AG08395 (cell line): ENCODE data around the gene PIPOX.
"Not testable (repeated sequence)": the region's sequence is repeated elsewhere in the genome, so short reads cannot be mapped to it uniquely, and the experiment has no call there.

Experiments
- DNase-seq: peaks from one replicate; pipeline ENCODE4 v3.0.0; 2012; ENCODE audit warnings: mixed read lengths, low spot score

Gene PIPOX

GRCh38 chr17:29076722-29077121, 33.8 kb downstream of the PIPOX start:
- no peak for DNase-seq

DNA sequence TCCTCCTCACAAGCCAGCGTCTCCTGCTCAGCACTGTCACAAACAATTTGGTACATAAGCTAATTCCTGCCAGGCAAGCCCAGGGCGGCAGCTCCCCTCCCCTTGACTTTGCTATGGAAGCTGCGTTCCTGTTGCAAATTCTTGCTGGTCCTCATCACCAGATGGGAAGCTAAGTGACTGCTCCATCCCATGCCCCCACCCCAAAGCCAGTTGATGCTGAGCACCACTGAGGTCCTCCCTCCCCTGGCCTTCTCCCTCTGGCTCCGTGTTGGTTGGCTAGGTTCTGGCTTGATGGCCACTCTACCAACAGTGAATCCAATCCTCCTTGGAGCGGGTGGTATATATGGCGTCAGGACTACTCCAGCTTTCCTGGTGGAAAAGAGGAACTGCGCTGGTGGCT, 34.4 kb downstream of the PIPOX start:
- DNase-seq = no peak

GRCh38 chr17:29078183-29079045, 35.5 kb downstream of the PIPOX start:
- no peak for DNase-seq

DNA sequence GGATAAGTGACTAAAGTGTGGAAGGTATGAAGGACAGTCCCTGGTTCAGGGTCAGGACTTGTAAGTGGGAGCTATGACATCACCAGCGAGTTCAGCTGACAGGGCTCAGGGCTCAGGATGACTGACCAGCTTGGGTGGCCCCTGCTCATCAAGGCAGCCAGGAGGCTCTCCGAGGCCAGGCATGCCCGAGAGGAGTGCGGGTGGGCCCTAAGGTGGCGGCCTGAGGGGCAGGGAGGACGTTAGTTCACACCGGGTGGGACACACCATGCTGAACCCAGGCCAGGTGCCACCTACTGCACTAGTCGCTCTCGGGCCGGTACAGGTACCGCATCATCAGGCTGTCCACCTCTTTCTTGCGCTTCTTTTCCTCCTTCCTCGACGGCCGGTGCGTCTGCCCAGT, 36.5 kb downstream of the PIPOX start:
- DNase-seq = no peak

DNA sequence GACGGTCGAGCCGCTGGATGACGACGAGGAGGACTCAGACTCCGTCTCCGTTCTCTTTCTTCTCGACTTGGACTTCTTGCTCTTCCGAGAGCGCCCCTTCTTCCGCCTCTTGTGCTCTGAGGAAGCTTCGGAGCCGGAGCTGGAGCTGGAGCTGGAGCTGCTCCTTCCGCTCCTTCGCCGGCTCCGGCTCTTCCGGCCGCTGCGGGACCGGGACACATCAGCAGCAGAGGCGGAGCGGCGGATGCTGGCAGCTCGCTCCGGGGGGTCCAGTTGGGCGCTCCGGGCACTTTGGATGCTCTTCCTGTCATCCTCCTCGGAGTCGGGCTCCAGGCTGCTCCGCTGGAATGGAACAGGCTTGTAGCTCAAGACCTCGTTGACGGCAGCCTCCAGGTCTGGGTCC, 36.9 kb downstream of the PIPOX start:
- DNase-seq = no peak

DNA sequence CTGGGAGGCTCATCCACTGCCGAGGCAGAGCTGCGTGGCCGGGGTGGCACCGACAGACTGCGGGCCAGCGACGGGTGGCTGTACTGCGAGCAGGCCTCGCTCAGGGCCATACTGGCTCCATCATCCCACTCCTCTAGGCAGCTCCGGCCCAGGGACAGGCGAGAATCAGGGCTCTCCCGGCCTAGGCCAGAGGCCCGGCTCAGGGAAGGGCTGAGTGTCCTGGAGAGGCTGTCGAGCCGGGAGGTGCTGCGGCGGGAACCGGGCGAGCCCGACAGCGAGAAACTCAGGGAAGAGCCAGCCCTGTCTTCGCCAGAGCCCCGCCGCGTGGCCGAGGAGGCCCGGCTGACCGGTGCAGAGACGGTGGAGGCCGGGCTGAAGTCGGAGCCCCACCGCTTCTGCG, 37.4 kb downstream of the PIPOX start:
- no peak for DNase-seq

GRCh38 chr17:29080965-29081364, 38.0 kb downstream of the PIPOX start:
- DNase-seq = no peak

DNA sequence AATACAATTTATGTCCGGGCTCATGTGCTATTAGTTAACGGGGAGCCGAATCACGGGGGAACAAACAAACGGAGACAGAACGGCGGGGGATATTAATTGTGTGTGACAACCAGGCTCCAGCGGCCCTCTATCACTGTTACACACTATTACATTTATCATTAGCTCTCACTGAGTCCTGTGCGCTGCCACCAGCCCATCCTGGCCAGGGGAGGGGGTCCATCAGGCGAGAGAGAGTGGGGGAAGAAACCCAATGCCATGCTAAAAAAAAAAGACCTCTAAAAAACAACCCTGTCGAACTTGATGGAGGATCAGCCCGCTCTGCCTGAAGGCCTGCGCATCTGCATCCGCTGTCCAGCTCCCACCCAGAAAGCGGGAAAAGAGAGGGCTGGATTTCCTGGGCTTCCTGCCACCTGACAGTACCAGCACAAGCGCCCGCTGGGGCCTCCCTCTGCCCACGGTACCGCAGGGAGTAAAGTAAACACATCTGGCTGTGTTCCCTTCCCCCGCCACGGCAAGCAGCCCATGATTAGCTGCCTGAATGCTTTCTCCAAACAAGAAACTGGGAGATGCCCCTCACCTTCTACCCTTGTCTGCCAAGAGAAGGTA, 41.7 kb downstream of the PIPOX start:
- DNase-seq = no peak

GRCh38 chr17:29085223-29085622, 42.3 kb downstream of the PIPOX start:
- DNase-seq = no peak

DNA sequence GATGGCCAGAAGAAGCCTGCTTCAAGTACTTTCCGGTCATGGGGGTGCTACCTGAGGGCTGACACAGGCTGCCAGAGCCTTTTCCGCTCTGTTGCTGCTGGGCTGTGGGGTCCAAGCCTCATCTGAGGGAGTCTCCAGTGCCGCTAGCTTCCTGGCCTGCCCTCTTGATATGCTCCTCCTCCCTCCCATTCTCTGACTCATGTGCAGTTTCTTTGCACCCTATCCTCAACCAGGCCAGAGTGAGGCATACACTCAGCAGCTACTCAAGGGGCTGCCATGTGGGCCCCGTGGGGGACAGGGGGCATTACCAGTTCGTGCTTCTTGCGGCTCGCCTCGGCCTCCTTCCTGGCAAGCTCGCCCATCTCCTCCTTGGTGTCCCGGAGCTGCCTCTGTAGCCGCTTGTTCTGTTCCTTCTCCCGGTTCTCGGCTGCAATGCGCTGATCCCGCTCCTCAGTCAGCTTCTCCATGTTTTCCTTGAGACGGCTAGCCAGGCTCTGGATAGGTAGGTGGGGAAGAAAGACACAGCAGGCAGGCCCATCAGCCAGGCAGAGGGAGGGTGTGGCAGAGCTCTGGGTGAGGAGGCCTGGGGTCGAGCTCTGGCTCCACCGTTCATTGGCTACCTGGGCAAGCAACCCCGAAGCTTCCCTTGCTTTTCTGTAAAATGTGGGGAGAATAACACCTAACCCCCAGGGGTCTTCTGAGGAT, 43.8 kb downstream of the PIPOX start:
- no peak for DNase-seq

DNA sequence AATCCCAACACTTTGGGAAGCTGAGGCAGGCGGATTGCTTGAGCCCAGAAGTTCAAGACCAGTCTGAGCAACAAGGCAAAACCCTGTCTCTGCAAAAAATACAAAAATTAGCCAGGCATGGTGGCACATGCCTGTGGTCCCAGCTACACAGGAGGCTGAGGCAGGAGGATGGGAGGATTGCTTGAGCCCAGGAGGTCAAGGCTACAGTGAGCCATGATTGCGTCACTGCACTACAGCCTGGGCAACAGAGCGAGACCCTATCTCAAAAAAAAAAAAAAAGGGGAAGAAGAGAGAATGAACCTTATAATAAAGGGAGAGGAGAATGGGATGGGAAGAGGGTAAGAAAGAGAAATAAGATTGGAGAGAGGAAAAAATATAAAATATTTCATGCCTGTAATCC, 45.8 kb downstream of the PIPOX start:
- not testable (repeated sequence) for DNase-seq

DNA sequence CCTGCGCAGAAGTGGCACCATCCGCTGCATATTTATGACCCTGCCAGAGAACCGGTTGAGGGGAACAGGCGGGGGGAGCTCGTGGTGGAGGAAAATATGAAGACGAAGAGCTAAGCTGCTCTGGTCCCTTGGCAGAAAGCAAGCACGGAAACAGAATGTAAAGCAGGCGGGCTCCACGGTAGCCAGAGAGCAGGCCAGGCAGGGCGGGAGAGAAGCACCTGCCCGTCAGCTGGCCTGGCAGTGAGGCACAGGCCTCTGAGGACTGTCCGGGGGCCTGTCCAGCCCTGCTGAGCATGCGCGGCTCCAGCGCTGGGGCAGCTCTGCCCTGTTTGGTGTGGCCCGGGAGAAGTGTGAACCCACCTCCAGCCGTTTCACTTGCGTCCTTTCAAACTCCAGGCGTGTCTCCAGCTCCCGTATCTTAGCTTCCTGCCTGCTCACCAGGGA, 46.7 kb downstream of the PIPOX start:
- no peak for DNase-seq

DNA sequence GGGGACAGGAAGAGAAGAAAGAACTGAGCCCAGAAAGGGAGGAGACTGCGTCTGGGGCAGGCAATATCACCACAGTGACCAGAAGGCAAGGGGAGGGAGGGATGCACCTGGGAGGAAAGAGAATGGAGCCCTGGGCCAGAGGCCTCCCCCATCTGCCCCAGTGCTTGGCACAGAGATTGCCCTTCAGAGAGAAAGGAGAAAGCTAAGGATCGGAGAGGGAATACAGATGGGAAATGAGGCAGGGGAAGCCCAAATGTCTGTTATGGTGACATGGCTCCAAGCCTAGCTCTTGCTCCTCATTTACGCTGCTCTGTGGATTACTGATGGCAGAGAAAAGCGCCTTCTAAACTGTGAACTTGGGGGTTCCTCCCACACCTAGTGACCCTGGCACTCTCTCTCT, 47.2 kb downstream of the PIPOX start:
- DNase-seq = no peak

DNA sequence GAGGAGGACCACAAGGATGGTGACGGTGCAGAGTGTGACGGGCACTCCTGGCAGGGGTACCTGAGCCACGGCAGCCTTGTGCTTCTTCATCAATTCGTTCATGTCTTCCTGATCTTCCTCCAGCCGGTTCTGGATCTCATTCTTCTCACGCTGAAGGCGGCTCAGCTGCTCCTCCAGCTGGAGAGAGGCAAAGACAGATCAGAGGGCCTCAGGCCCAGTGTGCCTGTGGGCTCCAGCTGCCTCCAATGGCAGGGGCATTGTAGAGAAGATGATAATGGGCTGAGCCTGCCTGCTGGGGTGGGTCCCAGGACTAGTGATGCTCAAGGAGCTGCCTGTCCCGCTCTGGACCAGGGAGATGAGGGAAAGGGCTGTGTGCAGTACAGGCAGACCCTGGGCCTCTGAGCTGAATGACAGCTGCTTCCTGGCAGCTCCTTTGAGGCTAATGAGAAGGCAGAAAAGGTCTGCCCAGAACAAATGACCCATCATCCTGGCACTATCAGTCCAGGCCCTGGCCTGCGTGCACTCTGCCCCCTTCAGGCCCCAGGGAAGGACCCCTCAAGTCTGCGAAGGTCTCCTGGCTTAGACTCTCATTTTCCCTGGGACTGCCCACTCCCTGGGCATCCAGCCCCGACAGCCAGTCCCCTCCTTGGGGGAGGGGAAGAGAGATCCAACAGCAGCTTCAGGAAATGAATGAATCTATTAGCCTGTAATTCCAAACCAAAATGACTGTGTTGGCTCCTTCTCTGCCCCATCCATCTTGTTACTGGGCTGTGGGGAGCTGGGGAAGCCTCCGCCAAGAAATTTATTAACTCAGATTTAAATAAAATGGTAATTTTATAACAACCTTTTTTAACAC, 48.0 kb downstream of the PIPOX start:
- no peak for DNase-seq

DNA sequence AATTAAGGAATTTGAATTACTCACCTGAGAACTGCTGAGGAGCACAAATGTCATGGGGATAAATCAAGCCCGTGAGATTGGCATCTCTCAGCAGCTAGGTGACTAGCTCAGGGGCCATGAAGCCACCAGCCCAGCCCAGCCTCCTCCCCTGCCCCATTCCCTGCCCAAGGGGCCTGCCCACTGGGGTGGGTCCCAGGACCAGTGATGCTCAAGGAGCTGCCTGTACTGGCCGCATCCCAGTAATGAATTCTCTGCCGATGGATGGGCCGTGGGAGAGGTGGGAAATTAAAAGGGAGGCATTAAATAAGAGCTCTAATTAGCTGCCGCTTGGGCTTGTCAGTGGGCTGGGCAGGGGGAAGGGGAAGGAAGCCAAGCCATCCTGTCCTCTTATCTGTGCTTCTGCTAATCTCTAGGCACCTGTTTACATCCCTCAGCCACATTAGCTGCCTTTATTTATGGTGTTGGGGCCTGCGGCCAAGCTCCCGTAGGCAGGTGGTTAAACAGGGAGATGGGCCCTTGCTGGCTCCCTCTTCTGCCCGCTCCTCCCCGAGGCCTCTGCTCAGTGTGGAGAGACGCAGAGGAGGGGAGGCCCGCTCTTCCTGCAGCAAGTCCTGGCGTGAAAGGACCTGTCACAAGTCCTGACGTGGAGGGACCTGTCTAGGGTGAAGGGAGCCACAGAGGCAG, 48.8 kb downstream of the PIPOX start:
- no peak for DNase-seq

DNA sequence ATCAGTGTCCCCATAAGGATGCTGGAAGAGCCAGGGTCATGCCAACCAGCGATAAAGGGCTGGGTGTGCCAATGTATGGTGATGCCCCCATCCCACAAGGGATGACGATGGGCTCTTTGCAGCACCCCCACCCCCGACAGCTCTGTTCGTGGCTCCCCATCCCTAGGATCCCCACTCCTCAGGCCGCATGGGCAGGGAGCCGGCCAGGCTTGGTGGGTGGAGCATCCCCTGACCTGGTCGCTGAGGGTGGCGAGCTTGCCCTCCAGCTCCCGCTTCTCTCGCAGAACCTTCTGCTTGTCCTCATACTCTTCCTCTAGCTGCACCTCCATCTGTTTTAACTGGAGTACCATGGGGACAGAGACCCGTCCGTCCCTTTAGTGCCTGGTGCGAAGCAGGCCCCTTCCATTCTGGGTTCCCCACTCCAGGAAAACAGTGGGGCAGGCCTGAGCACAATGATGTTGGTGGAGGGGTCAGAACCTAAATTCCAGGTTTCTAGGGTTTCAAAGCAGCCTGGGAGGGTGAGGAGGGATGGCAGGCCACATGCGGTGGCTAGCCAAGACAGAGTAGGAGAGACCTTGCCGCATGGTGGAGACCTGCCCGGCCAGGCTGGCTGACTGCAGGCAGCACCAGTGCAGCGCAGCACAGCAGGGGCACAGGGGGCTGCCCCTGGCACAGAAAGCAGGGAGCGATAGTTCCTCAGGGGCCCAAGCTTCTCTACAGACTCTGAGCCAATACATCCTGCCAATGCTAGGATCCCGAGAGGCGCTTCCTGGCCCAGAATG, 50.3 kb downstream of the PIPOX start:
- no peak for DNase-seq

DNA sequence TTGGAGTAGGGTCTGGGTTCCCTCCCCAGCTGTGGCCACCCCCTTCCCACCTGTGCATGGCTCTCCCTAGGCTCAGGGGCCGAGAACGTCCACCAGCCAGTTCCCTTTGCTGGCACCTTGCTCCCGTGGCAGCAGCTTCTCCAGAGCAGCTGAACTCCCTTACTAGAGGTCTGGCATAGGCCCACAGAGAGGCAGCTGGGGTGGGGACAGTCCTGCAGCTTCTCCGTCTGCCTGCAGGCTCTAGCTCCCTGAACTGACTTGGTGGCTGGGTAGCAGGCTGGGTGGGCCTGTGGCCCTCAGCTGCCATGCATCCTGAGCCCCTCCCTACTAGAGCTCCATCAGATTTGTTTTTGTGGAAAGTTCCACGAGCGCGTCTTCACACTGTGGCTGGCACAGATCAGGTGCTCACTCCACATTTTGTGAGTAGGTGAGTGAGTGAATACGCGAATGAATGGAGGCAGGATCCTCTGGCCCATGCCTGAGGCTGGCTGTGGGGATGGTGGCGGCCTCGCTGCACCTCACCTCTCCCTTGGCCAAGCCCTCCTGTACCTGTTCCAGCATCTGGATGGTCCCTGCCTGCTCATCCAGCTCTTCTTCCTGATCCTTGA, 51.3 kb downstream of the PIPOX start:
- no peak for DNase-seq

DNA sequence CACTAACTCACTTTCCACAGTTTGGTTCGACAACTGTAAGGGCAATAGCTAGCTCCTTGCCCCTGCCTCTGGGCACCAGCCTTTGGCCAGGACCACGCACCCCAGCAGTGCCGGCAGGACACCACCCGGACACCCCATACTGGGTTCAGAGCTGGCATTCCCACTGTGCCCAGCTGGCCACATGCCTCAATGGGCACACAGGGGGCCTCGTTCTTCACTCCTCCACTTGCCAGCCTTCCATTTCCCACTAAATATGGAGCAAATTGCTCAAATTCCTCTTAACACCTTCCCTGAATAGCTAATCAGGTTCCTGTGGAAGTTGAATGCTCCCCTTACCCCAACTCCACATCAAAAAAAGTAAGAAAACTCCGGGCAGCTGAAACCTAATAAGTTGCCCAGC, 52.5 kb downstream of the PIPOX start:
- DNase-seq = no peak

DNA sequence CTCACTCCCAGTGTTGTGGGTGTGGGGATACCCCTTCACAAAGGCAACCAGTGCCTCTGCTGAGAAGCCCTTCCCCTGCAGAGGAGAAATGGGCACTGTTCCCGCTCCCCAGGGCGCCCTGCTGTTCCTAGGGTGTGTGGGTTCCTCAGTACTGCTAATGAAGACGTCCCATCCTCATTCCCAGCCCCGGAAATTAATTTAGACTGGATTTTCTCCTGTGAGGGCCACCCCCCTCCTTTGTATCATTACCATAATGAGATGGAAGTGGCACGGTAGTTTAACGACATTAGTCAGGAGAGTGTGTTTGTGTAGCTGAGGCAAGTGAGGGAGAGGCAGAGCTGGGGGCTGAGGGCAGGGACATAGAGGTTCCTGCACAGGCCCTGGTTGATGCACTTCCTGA, 53.2 kb downstream of the PIPOX start:
- DNase-seq = no peak

GRCh38 chr17:29099527-29099926, 56.6 kb downstream of the PIPOX start:
- no peak for DNase-seq
